CD4-positive, alpha-beta T cell treated with Interleukin-15 for 1 hour (primary cell): ENCODE results near the gene BTBD7.

ENCODE experiments used
- DNase-seq: peaks from one replicate; pipeline ENCODE4 v3.0.0-alpha.2; 2020

BTBD7 gene

DNA sequence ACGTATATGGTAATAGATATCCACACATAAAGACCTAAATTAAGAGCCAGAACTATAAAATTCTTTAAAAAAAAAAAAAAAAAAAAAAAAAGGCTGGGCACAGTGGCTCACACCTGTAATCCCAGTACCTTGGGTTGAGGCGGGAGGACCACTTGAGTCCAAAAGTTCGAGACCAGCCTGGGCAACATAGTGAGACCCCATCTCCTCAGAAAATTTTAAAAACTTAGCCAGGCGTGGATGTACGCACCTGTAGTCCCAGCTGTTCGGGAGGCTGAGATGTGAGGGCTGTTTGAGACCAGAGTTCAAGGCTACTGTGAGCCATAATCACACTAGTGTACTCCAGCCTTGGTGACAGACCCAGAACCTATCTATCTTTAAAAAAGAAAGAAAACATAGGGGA is 4.3 kb downstream of the BTBD7 start:
- DNase-seq, result no peak

DNA sequence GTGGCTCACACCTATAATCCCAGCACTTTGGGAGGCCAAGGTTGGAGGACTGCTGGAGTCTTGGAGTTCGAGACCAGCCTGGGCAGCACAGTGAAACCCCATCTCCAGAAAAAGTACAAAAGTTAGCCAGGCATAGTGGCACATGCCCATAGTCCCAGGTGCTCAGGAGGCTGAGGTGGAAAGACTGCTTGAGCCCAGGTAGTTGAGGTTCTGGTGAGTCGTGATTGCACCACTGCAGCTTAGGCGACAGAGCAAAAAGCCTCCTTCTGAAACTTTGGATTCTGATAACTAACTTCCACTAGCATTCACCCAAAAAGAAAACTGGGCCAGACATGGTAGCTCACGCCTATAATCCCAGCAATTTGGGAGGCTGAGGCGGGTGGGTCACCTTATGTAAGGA is 6.6 kb downstream of the BTBD7 start:
- DNase-seq, result no peak

DNA sequence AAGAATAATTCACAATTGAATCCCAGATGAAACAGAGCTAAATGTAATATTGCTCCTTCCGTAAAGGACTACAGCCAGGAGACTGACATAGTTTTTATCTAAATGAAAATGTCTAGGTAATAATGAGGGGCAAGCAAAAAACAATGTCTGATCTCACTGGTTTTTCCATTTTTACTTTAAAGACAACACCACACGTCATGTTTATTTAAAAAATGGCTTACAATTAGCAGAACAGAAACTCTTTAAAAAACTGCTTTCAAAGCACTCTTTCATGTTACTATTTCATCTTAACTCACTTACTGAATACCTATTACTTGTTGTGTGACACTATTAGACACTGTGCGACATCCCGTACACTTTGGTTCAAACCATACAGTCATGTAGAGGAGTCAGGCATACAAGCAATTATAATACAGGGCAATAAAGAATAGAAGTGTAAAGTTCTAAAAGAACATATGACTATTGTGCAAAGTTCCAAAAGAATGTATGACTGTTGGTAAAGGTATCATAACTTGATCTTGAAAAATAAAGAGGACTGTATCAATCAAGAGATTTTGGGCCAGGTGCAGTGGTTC is 9.1 kb downstream of the BTBD7 start:
- DNase-seq, result no peak

DNA sequence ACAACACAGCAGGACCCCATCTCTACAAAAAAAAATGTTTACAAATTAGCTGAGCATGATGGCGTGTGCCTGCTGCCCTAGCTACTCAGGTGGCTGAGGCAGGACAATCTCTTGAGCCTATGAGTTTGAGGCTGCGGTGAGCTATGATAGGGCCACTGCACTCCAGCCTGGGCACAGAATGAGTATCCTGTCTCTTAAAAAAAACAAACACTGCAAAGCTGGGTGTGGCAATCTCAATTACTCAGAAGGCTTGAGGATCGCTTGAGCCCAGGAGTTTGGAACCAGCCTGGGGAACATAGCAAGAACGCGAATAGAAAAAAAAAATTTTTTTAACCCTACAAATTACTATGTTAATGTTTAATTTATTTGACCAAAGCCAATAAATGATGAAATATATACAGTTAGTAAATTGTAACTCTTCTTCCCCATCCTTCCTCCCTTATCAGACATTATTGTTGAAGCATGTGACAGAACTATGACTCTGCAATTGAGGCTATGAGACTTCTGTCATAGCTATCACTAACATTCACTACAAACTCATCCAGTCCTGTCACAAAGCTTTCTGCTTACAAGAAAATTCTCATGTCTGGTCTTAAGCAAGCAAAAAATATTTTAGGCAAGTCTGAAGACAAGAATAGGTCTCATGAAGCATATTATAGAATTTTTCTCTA is 9.8 kb downstream of the BTBD7 start:
- no peak for DNase-seq

DNA sequence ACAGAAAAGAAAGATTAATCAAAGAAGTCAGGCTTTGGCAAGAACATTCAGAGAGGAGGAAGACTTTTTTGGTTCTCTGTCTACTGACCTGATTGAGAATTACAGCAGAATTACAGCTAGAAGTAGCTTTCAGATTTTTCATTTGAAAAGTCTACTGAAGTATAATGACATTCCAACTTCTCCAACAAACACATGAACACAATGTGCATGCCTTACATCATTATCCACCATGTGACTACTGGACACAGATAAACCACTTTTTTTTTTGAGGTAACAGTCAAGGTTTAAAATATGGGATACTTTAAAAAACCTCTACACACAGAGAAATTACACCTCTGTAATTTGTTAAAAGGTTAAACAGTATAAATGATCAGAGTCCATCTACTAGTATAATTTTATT is 12.3 kb downstream of the BTBD7 start:
- DNase-seq, result no peak

DNA sequence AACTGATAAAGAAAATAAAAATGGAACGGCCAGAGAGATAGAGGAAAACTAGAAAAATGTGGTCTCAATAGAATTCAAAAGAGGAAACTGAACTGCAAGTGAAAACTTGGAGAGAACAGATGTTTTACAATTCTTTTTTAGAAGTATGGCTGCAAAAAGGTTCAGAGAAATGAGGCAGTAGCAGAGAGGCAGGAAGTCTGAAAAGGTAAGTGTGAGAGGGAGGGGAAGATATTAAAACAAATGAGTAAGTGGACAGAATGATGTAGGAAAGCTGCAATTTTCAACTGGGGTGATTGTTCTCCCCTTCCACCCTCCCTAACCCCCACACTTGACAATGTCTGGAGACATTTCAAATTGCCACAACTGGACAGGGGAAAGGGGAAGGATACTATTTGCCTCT is 12.9 kb downstream of the BTBD7 start:
- no peak for DNase-seq

DNA sequence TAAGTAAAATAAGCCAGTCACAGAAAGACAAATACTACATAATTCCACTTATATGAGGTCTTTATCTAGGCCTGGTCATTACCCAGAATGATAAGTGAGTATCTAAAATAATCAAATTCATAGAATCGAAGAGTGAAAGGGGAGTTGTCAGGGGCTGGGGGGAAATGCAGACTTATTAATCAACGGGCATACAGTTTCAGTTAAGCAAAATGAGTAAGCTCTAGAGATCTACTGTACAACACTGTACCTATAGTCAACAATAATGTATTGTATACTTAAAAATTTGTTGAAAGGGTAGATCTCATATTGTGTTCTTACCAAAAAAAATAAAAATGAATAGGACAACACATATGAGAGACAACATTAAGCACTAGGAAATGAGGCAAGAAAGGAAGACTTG is 13.3 kb downstream of the BTBD7 start:
- no peak for DNase-seq

DNA sequence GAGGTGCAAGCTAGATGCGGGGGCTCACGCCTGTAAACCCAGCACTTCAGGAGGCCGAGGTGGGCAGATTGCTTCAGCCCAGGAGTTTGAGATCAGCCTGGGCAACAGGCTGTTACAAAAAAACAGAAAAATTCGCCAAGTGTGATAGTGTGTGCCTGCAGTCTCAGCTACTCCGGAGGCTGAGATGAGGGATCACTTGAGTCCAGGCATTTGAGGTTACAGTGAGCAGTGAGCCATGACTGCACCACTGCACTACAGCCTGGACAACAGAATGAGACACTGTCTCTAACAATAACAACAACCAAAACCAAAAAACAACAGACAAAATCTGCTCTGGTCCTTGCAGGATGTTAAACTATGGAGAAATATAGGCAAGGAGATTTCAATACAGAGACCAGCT is 13.9 kb downstream of the BTBD7 start:
- no peak for DNase-seq

DNA sequence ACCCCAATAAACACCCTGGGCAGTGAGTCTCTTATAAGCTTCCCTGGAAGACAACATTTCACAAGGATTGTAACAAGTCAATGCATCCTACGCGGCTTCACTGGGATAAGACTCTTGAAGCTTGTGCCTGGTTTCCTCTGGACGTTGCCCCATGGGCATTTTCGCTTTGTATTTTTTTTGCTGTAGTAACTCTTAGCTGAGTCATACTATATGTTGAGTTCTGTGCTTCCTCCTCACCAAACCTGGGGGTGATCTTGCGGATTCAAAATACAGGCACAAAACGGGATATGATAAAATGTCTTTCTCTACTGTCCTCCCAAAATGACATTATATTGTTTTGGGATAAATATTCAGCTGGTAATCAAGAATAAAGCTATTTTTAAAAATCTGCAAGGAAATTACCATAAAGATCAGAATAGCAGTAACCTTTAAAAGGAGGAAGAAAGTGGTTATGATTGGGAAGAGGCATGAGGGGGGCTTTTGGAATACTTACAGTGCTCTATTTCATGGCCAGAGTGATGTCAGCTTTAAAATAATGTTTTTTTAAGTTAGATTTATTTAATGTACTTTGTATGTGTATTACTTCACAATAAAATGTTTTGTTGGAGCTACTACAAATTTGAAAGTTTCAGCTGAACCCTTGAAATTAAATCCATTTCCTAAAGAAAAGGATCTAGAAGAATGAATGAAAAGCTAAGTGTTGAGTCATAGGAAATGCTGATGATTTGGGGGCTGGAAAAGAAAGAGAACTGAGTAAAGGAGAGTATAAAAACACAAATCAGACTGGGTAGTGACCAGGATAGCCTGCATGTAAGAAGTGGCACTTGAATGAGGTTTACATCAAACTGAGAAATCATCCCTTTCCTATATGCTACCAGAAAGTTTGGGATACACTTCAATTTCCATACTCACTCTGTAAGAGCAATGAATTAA is 14.7 kb downstream of the BTBD7 start:
- no peak for DNase-seq

DNA sequence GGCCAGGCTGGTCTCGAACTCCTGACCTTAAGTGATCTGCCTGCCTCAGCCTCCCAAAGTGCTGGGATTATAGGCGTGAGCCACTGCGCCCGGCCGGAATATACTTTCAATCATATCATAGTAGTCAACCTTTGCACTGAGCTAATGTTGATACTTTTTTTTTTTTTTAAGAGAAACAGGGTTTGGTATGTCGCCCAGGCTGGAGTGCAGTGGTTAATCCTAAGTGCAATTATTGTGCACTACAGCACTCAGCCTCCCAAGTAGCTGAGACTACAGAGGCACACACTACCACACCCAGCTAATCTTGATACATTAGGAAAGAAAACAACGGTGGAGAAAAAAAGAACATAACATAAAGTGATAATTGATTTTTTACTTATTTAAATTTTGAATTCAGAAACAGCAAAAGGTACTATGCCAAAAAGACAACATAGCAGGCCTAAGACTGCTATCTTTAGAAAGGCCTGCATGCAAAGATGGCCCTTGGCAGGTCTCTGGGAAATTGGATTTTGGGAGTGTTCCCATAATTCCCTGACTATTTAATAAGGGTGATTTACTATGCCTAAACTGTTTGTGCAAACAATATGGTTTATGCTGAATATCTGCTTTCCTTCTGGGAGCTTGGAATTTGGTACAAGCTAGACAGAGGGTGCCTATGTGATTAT is 15.5 kb downstream of the BTBD7 start:
- DNase-seq, result no peak

DNA sequence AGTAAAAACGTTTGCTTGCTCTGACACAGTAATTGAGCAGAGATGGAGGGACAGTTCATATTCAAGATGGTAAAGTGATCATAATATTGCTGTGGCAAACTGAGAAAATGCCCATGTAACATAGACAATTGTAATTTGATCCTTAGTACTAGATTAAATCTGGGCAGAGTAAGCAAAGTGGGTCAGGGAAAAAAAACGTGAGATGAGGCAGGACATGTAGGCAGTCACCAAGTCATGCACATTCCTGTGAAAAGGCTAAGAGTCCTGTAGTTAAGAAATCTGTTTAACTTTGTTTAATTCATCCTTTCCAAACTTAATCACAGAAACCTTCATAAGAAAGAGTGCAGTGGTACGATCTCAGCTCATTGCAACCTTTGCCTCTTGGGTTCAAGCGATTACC is 16.1 kb downstream of the BTBD7 start:
- DNase-seq, result no peak

DNA sequence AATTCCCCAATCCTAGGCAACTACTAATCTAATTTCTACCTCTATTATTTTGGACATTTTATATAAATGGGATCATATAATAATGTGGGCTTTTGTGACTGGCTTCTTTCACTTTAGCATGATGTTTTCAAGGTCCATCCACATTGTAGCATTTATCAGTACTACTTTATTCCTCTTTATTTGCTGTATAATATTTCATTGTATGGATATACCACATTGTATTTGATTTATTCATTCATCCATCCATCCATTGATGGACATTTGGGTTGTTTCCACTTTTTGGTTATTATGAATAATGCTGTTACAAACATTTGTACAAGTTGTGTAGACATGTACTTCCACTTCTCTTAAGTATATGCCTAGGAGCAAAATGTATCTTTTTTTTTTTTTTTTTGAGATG is 17.3 kb downstream of the BTBD7 start:
- no peak for DNase-seq

DNA sequence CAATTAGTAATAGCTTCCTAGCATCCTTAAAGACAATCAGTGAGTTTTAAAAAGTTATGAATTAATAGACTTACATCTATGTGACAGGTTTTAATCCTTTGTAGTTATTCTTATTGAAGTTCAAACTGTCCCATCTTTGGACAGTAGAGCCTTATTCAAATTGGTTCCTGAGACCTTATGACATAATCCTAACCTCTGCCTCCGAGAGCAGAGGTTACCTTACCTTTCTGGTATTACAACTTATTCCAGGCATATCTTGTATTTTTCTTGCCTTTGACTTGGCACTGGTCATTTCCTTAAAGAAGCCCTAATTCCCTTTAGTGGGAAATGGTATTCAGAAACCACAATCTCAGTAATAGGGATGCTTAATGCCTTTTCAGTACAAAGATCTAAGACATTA is 21.8 kb downstream of the BTBD7 start:
- DNase-seq, result no peak

DNA sequence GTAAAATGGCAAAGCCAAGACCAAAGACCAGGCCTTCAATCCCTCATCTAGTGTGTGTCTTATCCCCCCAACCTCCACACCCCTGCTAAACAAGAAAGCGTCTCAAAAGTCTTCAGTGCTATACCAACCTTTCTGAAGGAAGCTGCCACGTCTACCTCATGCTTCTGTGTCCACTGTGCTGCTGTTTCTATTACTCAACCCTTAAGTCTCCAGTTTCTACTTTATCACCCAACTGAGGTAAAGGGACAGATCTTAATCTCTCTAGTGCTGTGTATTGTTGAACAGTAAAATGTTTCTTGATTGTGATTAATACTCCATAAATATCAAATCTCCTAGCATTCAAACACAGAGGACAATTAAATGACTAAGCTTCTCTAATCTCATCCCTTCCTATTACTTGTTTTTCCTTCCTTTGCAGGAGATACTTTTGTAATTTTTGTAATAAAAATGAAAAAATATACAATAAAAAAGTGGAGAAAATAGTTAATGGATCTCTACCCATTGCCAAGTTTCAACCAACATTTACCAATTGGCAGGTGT is 23.3 kb downstream of the BTBD7 start:
- DNase-seq, result no peak

DNA sequence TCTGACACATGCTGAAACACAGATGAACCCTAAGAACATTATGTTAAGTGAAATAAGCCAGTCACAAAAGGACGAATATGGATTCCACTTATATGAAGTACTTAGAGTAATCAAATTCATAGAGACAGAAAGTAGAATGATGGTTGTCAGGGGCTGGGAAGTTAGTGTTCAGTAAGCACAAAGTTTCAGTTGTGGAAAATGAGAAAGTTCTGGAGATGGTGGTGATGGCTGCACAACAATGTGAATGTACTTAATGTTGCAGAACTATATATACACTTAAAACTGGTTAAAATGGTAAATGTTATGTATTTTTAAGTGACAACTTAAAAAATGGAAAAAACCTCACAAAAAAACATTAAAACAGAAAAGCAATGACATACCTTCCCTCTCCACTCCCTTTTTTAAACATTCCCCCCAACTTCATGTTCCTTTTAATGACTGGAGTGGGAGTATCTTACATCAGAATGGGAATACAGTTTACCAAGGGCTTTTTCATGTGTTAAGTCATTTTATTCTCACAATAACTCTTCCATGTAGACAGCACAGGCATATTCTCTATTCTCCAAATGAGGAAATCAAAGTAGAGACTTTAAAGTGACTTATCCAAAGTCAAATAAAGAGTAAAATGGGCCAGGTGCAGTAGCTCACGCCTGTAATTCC is 24.0 kb downstream of the BTBD7 start:
- no peak for DNase-seq

DNA sequence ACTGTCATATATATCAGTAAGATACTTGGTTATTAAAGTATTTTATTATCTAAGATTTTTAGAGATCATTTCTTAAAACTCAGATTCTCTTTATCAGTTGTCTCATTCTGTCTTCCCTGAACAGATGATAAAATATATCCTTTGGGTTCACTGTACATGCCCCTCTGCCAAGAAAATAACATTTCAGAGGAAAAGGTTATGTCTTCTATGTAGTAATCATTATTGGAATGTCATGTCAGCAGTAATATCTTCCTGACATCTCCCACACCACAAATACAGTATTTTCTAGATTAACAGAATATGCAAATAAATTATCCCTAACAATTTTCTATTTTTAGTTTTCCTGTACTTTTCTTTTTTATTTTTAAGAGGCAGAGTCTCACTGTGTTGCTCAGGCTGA is 26.0 kb downstream of the BTBD7 start:
- no peak for DNase-seq

DNA sequence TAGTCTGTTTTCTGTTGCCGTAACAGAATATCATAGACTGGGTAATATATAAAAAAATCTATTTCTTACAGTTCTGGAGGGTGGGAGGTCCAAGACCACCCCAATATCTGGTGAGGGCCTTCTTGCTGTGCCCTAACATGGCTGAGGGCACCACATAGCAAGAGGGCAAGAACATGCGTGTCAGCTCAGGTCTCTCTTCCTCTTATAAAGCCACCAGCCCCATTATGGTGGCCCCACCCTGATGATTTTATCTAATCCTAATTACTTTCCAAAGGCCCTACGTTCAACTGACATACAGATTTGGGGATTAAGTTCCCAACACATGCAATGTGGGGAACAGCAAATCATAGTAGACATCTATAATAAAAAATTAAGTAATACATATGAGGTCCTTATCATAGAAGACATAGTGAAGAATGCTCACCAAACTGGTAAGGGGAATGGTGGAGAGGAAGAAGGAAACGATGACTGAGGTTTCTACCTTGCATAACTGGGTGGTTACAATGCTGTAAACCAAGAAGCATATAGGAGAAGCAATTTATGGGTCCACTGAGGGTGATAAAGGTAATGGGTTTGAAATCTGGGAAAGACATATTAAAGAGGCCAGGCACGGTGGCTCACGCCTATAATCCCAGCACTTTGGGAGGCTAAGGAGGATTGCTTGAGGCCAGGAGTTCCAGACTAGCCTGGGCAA is 27.0 kb downstream of the BTBD7 start:
- no peak for DNase-seq

DNA sequence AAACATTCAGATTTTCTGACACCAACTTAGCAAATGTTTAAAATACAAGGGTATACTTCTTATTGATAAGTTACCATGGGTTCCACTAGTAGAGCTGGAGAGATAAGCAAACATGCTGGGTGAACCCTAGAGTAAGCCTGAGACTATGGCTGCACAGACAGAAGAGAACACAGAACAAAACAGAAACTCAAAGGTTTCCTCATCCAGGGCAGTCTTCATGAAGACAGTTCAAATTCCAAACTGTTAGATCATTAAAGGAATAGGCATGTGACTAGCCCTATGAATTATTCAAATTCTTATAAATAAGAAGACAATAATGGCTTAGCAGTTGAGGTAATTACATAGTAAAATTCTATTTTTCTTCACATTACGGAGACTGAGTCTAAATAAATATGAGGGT is 28.1 kb downstream of the BTBD7 start:
- no peak for DNase-seq

DNA sequence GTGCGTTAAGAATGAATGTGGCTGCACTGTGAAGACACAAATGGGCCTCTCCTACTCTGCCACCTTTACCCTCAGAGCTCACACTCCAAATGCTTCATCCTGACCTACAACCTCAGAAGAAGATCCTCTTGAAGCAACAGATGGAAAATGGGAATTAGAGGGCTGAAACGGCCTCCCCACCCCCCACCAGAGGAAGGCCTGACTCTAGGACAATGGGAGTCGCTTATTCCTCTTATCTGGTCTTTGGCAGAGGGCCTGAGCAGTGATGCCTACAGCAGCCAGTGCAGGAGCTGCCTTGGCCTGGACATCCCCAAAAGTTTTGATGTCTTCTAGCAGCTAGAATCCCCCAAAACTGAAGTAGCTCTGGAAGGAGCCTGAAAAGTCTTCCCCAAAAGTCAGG is 29.2 kb downstream of the BTBD7 start:
- DNase-seq, result no peak

DNA sequence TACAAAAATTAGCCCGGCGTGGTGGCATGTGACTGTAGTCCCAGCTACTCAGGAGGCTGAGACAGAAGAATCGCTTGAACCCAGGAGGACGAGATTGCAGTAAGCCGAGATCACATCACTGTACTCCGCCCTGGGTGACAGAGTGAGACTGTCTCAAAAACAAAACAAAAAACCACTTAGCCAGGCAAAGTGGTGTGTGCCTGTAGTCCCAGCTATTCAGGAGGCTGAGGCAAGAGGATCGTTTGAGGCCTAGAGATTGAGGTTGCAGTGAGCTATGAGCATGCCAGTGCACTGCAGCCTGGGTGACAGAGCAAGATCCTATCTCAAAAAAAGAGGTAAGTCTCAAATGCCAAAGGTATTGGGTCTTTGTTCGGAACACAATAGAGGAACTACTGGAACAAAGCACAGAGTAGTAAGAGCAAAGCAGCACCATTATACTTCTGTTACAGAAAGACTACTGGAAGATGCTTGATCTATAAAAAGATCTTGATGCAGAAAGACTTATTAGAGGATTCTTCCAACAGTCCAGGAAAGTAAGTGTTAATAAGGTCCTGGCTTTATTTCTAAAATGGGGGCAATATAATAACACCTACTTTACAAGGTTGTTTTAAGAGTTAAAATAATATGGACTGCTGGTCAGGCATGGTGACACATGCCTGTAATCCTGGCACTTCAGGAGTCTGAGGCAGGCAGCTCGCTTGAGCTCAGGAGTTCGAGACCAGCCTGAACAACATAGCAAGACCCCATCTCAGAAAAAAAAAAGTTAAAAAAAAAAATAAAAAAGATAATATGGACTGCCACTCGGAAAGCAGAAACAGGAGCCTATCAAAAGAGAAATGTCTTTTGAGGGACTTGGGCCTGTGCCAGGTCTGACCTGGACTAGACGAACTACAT is 29.9 kb downstream of the BTBD7 start:
- DNase-seq, result no peak

DNA sequence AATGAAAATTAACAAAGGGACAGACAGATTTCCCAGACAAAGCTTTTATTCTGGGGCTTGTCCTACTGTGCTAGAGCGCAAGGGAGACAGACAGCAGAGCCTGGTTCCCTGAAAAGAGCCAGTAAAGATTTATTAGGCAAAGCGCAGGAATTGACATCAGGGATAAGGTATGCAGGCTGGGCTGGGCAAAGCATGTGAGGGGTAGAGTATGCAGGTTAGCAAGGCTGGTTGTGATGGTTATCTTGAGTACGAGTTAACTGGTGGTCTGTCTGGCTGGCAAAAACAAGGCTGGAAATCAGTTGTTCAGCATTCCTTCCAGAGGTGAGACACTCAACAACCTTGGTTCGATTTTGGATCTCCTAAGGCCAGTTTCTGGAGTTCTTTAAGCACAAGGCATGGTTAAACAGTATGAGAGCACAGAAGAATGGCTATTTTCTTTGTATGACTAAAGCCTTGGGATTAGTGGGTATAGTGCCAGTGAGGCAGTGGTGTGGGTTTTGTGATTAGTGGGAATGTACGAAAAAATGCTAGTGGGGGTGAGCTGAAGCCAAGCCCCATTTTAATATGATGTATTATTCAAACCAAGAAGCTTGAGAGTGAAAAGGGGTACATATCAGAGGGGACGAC is 30.9 kb downstream of the BTBD7 start:
- no peak for DNase-seq
